ENCODE data around the gene PUSL1. TPM values are rescaled to one million over a fixed set of nuclear protein-coding genes. Genes with fewer than 3 reads are reported as not detected.

PUSL1 gene
- total and polyA plus RNA-seq, 2 of the 13 experiments (the other 11 are each of a cell fraction or from before 2014, with no cell fraction given): 8.3 to 22.2 TPM

- TF ChIP-seq, protein P1, sequence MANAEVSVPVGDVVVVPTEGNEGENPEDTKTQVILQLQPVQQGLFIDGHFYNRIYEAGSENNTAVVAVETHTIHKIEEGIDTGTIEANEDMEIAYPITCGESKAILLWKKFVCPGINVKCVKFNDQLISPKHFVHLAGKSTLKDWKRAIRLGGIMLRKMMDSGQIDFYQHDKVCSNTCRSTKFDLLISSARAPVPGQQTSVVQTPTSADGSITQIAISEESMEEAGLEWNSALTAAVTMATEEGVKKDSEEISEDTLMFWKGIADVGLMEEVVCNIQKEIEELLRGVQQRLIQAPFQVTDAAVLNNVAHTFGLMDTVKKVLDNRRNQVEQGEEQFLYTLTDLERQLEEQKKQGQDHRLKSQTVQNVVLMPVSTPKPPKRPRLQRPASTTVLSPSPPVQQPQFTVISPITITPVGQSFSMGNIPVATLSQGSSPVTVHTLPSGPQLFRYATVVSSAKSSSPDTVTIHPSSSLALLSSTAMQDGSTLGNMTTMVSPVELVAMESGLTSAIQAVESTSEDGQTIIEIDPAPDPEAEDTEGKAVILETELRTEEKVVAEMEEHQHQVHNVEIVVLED (CRISPR knock-in tag; IDR thresholded peaks at IDR 0.05; ENCODE audit: borderline replicate concordance): 0 out of 2 replicates have a peak, but pooled peaks have one; percentile 38
- TF ChIP-seq ARID3A (IDR thresholded peaks at IDR 0.05; ENCODE audit: low read depth, low read length) (no peak), PHF21A (CRISPR knock-in tag; IDR thresholded peaks at IDR 0.05) (0 out of 2 replicates have a peak, but pooled peaks have one; percentile 2), SMYD3 (CRISPR knock-in tag; IDR thresholded peaks at IDR 0.05) (no peak), GLI4 (CRISPR knock-in tag; IDR thresholded peaks at IDR 0.05; ENCODE audit: borderline replicate concordance) (0 out of 2 replicates have a peak, but pooled peaks have one; percentile 42), ZNF33B (CRISPR knock-in tag; IDR thresholded peaks at IDR 0.05) (no peak), ATF7-NPFF (CRISPR knock-in tag; IDR thresholded peaks at IDR 0.05; ENCODE audit: low read depth) (0 out of 2 replicates have a peak, but pooled peaks have one; percentile 0), ZSCAN31 (CRISPR knock-in tag; IDR thresholded peaks at IDR 0.05; ENCODE audit: low read depth) (no peak), MED8 (CRISPR knock-in tag; IDR thresholded peaks at IDR 0.05; ENCODE audit: insufficient replicate concordance) (peak; percentile 13), PATZ1 (CRISPR knock-in tag; IDR thresholded peaks at IDR 0.05) (no peak), ZNF234 (CRISPR knock-in tag; conservative IDR thresholded peaks at IDR 0.05) (0 out of 2 replicates have a peak, but pooled peaks have one; percentile 10), ZNF761 (CRISPR knock-in tag; conservative IDR thresholded peaks at IDR 0.05) (0 out of 2 replicates have a peak, but pooled peaks have one; percentile 30), RAD21 (CRISPR knock-in tag; IDR thresholded peaks at IDR 0.05) (no peak), ZNF619 (CRISPR knock-in tag; IDR thresholded peaks at IDR 0.05) (0 out of 2 replicates have a peak, but pooled peaks have one; percentile 15)
These were observed 17.1 kb downstream of the PUSL1 start (continued) for GRCh38 chr1:1325288-1326074.

All from HepG2 (cell line).